GM12801 (cell line): ENCODE measurements around the gene ZNF70.

Source experiments
- CTCF ChIP-seq: IDR thresholded peaks from one replicate; pipeline ENCODE4 v1.5.1; 2011; ENCODE audit warnings: control low read depth; ENCODE audit not compliant: insufficient read length; ENCODE audit errors: extremely low read depth

ZNF70 gene

GRCh38 chr22:23789121-23789520, 38.2 kb upstream of the ZNF70 start:
- no peak for TF ChIP-seq CTCF

DNA sequence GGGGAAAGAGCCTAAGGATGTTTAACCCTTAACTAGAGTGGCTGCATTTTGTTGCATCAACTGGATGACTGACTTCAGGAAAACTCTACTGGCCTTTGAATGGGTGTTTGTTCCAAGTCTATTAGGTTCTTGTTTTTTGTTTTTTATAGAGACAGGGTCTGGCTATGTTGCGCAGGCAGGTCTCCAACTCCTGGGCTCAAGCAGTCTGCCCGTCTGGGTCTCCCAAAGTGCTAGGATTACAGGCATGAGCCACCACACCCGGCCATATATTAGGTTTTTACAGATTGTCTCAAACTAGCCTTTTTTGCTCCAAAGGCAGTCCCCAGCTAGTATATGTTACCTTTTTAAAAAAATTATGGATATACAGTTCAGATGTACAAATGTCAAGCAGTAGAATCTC, 37.0 kb upstream of the ZNF70 start:
- TF ChIP-seq CTCF = no peak

DNA sequence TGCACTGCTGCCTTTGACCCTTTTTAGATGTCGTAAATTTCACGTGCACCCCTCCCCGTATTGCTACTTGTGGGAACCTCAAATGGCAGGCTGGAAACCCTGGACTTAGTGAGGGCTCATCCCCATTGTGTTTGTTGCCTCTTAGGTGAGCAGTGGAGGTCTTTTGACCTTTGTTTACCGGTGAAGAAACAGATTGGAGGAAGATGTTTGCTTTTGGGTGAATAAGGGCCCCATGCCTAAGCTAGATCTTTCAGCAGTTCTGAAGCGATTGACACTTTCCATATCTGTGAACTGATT, 36.6 kb upstream of the ZNF70 start:
- TF ChIP-seq CTCF = no peak

GRCh38 chr22:23786752-23787599, 36.1 kb upstream of the ZNF70 start, which contains the start of gene SMARCB1:
Gene SMARCB1 (plus strand): TSS chr22:23786966. CDS start chr22:23787170, 204 bp downstream.
- TF ChIP-seq CTCF = no peak

DNA sequence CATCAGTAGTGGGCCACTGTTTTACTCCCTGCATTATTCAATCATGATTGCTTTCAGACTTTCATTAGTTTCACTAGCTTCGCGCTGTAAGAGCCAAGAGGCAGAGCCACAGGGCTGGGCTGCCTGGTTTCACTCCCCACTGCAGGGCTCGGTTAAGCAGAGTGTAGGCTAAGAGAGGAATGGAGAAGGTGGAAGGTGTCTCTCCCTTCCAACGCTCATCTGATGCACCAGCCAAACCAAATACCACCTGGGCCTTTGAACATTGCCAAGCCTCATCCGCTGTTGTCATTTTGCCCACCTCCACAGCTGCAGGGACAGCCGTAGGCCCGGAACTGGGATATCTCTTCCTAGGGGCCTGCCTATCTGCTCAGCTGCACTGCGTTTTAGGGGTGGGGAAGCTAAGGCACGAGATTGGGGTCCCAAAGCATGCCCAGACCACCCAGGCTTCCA, 35.4 kb upstream of the ZNF70 start:
- no peak for TF ChIP-seq CTCF

- TF ChIP-seq CTCF = no peak
Measured at GRCh38 chr22:23784215-23784732, 33.4 kb upstream of the ZNF70 start.

GRCh38 chr22:23783265-23784150, 32.6 kb upstream of the ZNF70 start:
- TF ChIP-seq CTCF = no peak
